HCT116 (cell line): ENCODE results near the gene C4orf54. TPM values are rescaled to one million over a fixed set of nuclear protein-coding genes. Genes with fewer than 3 reads are reported as not detected.

ENCODE experiments used
- ATAC-seq: fragments of 200-7000 bp; cut with Tn5 transposase; 2 replicates; pipeline ENCODE4 v1.9.1; 2020; ENCODE audit warnings: mild to moderate bottlenecking, moderate library complexity
- BruUV-seq: library from RNA; stranded (reverse); fragments of 400-500 nt; replicated peaks from 2 replicates; lab custom pipeline; 2021; lab: Mats Ljungman, UMichigan
- CTCF ChIA-PET: fragments of 300-600 bp; sonication (Branson Sonifier 250); formaldehyde crosslinking; loops from one replicate; lab custom pipeline; 2021; ENCODE audit warnings: antibody characterized with exemption; lab: Charles Lee
- POLR2A ChIA-PET: fragments of 300-600, 350-600 bp; sonication (Branson Sonifier 250); formaldehyde crosslinking; loops from one replicate; lab custom pipeline; 2021; ENCODE audit warnings: antibody characterized with exemption; lab: Charles Lee
- RAD21 ChIA-PET, 2 experiments: fragments of 300-600 bp; sonication (Branson Sonifier 250); formaldehyde crosslinking; loops; one replicate each; lab custom pipeline; 2023; ENCODE audit warnings: low total read pairs in 2 of 2; ENCODE audit not compliant: uncharacterized antibody in 2 of 2, unreplicated experiment in 2 of 2, low non-redundant PET in 1 of 2; lab: Charles Lee
- DNase-seq: peaks from one replicate; pipeline ENCODE4 v3.0.0-alpha.2; 2010; ENCODE audit warnings: low read depth, low spot score
- H2AFZ ChIP-seq: fragments of 200-600 bp; shearing (Covaris generic), sonication (generic); 2 replicates; pipeline ENCODE4 v1.6.1; 2017; ENCODE audit warnings: low read depth, mixed run types, mixed read lengths, antibody characterized with exemption, low read length; ENCODE audit not compliant: poor library complexity, severe bottlenecking
- H3K27ac ChIP-seq: 2 replicates; pipeline ENCODE4 v1.5.1; 2012; ENCODE audit warnings: low read depth, low read length
- H3K27me3 ChIP-seq: fragments of 200-600 bp; sonication (generic); 2 replicates; pipeline ENCODE4 v1.6.1; 2016; ENCODE audit warnings: mixed run types, low read length, mixed read lengths; ENCODE audit not compliant: insufficient read depth
- H3K36me3 ChIP-seq, 2 experiments: fragments of 200-500 bp in 1 of 2; fragments of 200-600 bp in 1 of 2; sonication (Bioruptor generic) in 1 of 2; sonication (generic) in 1 of 2; 2 replicates each; pipeline versions ENCODE4 v1.5.1 to v1.6.1; 2014 to 2016; ENCODE audit warnings: low read length in 2 of 2, inconsistent platforms in 1 of 2, mixed read lengths in 1 of 2, mixed run types in 1 of 2; ENCODE audit not compliant: insufficient read depth in 2 of 2, control insufficient read depth in 1 of 2
- H3K4me1 ChIP-seq, 2 experiments: fragments of 200-600 bp in 1 of 2; sonication (generic) in 1 of 2; 2 replicates each; pipeline versions ENCODE4 v1.5.1 to v1.6.1; 2012 to 2017; ENCODE audit warnings: low read length in 2 of 2, inconsistent platforms in 1 of 2, mild to moderate bottlenecking in 1 of 2, mixed read lengths in 1 of 2, mixed run types in 1 of 2, moderate library complexity in 1 of 2; ENCODE audit not compliant: insufficient read depth in 2 of 2, control insufficient read depth in 1 of 2
- H3K4me2 ChIP-seq: fragments of 200-600 bp; sonication (generic); 2 replicates; pipeline ENCODE4 v1.6.1; 2017; ENCODE audit warnings: mixed run types, low read length, mixed read lengths
- H3K4me3 ChIP-seq, 2 experiments: fragments of 200-600 bp in 1 of 2; sonication (generic) in 1 of 2; replicated peaks in 1 of 2; 2 replicates each; pipeline ENCODE4 v1.5.1; 2011 to 2016; ENCODE audit warnings: low read length in 2 of 2, control low read depth in 1 of 2, low read depth in 1 of 2, mild to moderate bottlenecking in 1 of 2, mixed read lengths in 1 of 2, mixed run types in 1 of 2
- H3K79me2 ChIP-seq: fragments of 200-600 bp; sonication (generic); 2 replicates; pipeline ENCODE4 v1.6.1; 2017; ENCODE audit warnings: mild to moderate bottlenecking, mixed run types, low read length, moderate library complexity, mixed read lengths; ENCODE audit not compliant: insufficient read depth
- H3K9ac ChIP-seq: fragments of 200-600 bp; sonication (generic); 2 replicates; pipeline ENCODE4 v1.6.1; 2016; ENCODE audit warnings: low read length, mixed read lengths
- H3K9me2 ChIP-seq: fragments of 200-600 bp; sonication (generic), shearing (Covaris generic); 2 replicates; pipeline ENCODE4 v1.6.1; 2017; ENCODE audit warnings: mixed run types, mild to moderate bottlenecking, moderate library complexity; ENCODE audit not compliant: insufficient read depth
- H3K9me3 ChIP-seq, 2 experiments: fragments of 200-500 bp in 1 of 2; fragments of 200-600 bp in 1 of 2; sonication (Bioruptor generic) in 1 of 2; sonication (generic) in 1 of 2; 2 replicates each; pipeline ENCODE4 v1.6.1; 2014 to 2017; ENCODE audit warnings: low read length in 2 of 2, mixed read lengths in 2 of 2, inconsistent platforms in 1 of 2, low read depth in 1 of 2, mild to moderate bottlenecking in 1 of 2, mixed run types in 1 of 2, moderate library complexity in 1 of 2; ENCODE audit not compliant: control insufficient read depth in 1 of 2, insufficient read depth in 1 of 2
- H4K20me1 ChIP-seq: fragments of 200-600 bp; sonication (generic), shearing (Covaris generic); 2 replicates; pipeline ENCODE4 v1.6.1; 2017; ENCODE audit warnings: mixed run types, mild to moderate bottlenecking, moderate library complexity; ENCODE audit not compliant: insufficient read depth
- CBX3 ChIP-seq: IDR thresholded peaks from 2 replicates; pipeline ENCODE4 v1.6.1; 2012; ENCODE audit warnings: low read depth
- CEBPB ChIP-seq: IDR thresholded peaks from 2 replicates; pipeline ENCODE4 v1.6.1; 2012; ENCODE audit warnings: low read depth
- CTCF ChIP-seq, 3 experiments: fragments of 200-600 bp in 1 of 3; sonication (generic) in 1 of 3; IDR thresholded peaks in 2 of 3; conservative IDR thresholded peaks in 1 of 3; 2 replicates each; pipeline ENCODE4 v1.5.1; 2012 to 2017; ENCODE audit warnings: low read depth in 2 of 3, low read length in 2 of 3, antibody characterized with exemption in 1 of 3, borderline replicate concordance in 1 of 3, control low read depth in 1 of 3, mild to moderate bottlenecking in 1 of 3, mixed read lengths in 1 of 3, mixed run types in 1 of 3, moderate library complexity in 1 of 3; ENCODE audit not compliant: insufficient read depth in 1 of 3
- FOSL1 ChIP-seq: IDR thresholded peaks from 2 replicates; pipeline ENCODE4 v1.6.1; 2012; ENCODE audit warnings: low read depth
- MAX ChIP-seq: IDR thresholded peaks from 2 replicates; pipeline ENCODE4 v1.6.1; 2012
- POLR2A ChIP-seq: IDR thresholded peaks from 2 replicates; pipeline ENCODE4 v1.7.0; 2011; ENCODE audit warnings: borderline replicate concordance; ENCODE audit not compliant: insufficient read depth, insufficient read length; ENCODE audit errors: extremely low read depth
- POLR2AphosphoS5 ChIP-seq: IDR thresholded peaks from 2 replicates; pipeline ENCODE4 v1.6.1; 2011; ENCODE audit warnings: mild to moderate bottlenecking, low read depth, low read length, moderate library complexity
- RAD21 ChIP-seq: IDR thresholded peaks from 2 replicates; pipeline ENCODE4 v1.6.1; 2012; ENCODE audit warnings: low read depth, mild to moderate bottlenecking
- REST ChIP-seq: IDR thresholded peaks from 2 replicates; pipeline ENCODE4 v1.6.1; 2012; ENCODE audit warnings: low read depth
- SIN3A ChIP-seq: IDR thresholded peaks from 2 replicates; pipeline ENCODE4 v1.6.1; 2012; ENCODE audit warnings: low read depth
- SRF ChIP-seq: IDR thresholded peaks from 2 replicates; pipeline ENCODE4 v1.6.1; 2012; ENCODE audit warnings: low read depth
- TCF7L2 ChIP-seq: IDR thresholded peaks from 2 replicates; pipeline ENCODE4 v1.7.0; 2011; ENCODE audit warnings: borderline replicate concordance, inconsistent platforms; ENCODE audit not compliant: insufficient read depth, insufficient read length; ENCODE audit errors: extremely low read depth
- YY1 ChIP-seq: IDR thresholded peaks from 2 replicates; pipeline ENCODE4 v1.6.1; 2011; ENCODE audit warnings: low read length, low read depth, moderate library complexity, mild to moderate bottlenecking; ENCODE audit not compliant: insufficient replicate concordance; ENCODE audit errors: extremely low read depth
- ZFX ChIP-seq: fragments of 450-650 bp; IDR thresholded peaks from 2 replicates; pipeline ENCODE4 v1.6.1; 2017
- ZNF274 ChIP-seq: fragments of 200-500 bp; sonication (Bioruptor generic); IDR thresholded peaks from 2 replicates; pipeline ENCODE4 v1.6.1; 2014; ENCODE audit warnings: mild to moderate bottlenecking, low read depth, low read length, inconsistent platforms
- intact Hi-C: fragments of 100-400 bp; cut with micrococcal nuclease; formaldehyde crosslinking; loops from 2 replicates; pipeline ENCODE4 v1.10.0; 2022
- total RNA-seq: library from RNA; stranded (reverse); gene quantifications from one replicate; pipeline ENCODE4 v1.2.1, GENCODE V29; 2021; ENCODE audit not compliant: unreplicated experiment

Gene C4orf54
- total RNA-seq, 1 experiment from 2014 or later = not detected

- no peak overlapping the region for H3K27ac ChIP-seq
- no peaks in the 10 kb centered on the region for H4K20me1 ChIP-seq
- H2AFZ ChIP-seq = no peak overlapping the region
- DNase-seq (no peak), ATAC-seq (no peak)
- H3K4me2 ChIP-seq = no peak overlapping the region
- H3K9me3 ChIP-seq = no peaks in the 10 kb centered on the region
- no peak overlapping the region for H3K9ac ChIP-seq
- H3K27me3 ChIP-seq = no peaks in the 10 kb centered on the region
- no peaks in the 10 kb centered on the region for H3K36me3 ChIP-seq
- no TSS peak for BruUV-seq
- CTCF ChIA-PET = no interaction called here
- no peak overlapping the region for H3K4me3 ChIP-seq
- H3K79me2 ChIP-seq = no peaks in the 10 kb centered on the region
- H3K4me1 ChIP-seq = no peaks in the 10 kb centered on the region
- no peaks in the 10 kb centered on the region for H3K9me2 ChIP-seq
- intact Hi-C loops = no loop called here
- POLR2A ChIA-PET = no interaction called here
- RAD21 ChIA-PET = no interaction called here
- TF ChIP-seq ZNF274 = no peak
- TF ChIP-seq MAX = no peak
These were observed 39.2 kb upstream of the C4orf54 start for GRCh38 chr4:99696801-99697200.

GRCh38 chr4:99693140-99693539 is 35.5 kb upstream of the C4orf54 start:
- RAD21 ChIA-PET = no interaction called here
- H3K9me2 ChIP-seq = no peaks in the 10 kb centered on the region
- ATAC-seq (no peak), DNase-seq (no peak)
- H3K36me3 ChIP-seq = no peaks in the 10 kb centered on the region
- H3K4me2 ChIP-seq = no peak overlapping the region
- no peaks in the 10 kb centered on the region for H3K27me3 ChIP-seq
- H3K4me1 ChIP-seq = no peaks in the 10 kb centered on the region
- intact Hi-C loops = no loop called here
- H3K4me3 ChIP-seq = no peak overlapping the region
- H4K20me1 ChIP-seq = no peaks in the 10 kb centered on the region
- no peaks in the 10 kb centered on the region for H3K9me3 ChIP-seq
- H2AFZ ChIP-seq = no peak overlapping the region
- no peak overlapping the region for H3K9ac ChIP-seq
- no peaks in the 10 kb centered on the region for H3K79me2 ChIP-seq
- no peak overlapping the region for H3K27ac ChIP-seq
- POLR2A ChIA-PET = interaction anchor here (0.6 kb wide), 1 partner anchor 48 kb away, joined by 3 read pairs; no protein-coding TSS in a partner anchor
- no TSS peak for BruUV-seq
- CTCF ChIA-PET = no interaction called here
- no peak for TF ChIP-seq CTCF (IDR thresholded peaks at IDR 0.05 in 2 of 3, conservative IDR thresholded peaks at IDR 0.05 in 1 of 3; ENCODE audit: borderline replicate concordance in 1 of 3, insufficient read depth in 1 of 3, low read depth in 2 of 3, low read length in 2 of 3)
- TF ChIP-seq RAD21 = no peak
- no peak for TF ChIP-seq YY1
- no peak for TF ChIP-seq SIN3A
- TF ChIP-seq FOSL1 = no peak
- no peak for TF ChIP-seq ZNF274
- TF ChIP-seq POLR2A = no peak
- no peak for TF ChIP-seq POLR2AphosphoS5
- TF ChIP-seq SRF = no peak
- TF ChIP-seq REST = no peak
- no peak for TF ChIP-seq TCF7L2
- TF ChIP-seq CEBPB = no peak
- TF ChIP-seq CBX3 = no peak
- TF ChIP-seq ZFX = no peak
- TF ChIP-seq MAX = no peak
